Stimulated activated naive CD4-positive, alpha-beta T cell (primary cell): Measurements from ENCODE around the gene GRIK3.

Experiments
- DNase-seq, 6 experiments: peaks; one replicate each; lab custom pipeline; 2025; lab: John Stamatoyannopoulos, UW

GRIK3 gene

DNA sequence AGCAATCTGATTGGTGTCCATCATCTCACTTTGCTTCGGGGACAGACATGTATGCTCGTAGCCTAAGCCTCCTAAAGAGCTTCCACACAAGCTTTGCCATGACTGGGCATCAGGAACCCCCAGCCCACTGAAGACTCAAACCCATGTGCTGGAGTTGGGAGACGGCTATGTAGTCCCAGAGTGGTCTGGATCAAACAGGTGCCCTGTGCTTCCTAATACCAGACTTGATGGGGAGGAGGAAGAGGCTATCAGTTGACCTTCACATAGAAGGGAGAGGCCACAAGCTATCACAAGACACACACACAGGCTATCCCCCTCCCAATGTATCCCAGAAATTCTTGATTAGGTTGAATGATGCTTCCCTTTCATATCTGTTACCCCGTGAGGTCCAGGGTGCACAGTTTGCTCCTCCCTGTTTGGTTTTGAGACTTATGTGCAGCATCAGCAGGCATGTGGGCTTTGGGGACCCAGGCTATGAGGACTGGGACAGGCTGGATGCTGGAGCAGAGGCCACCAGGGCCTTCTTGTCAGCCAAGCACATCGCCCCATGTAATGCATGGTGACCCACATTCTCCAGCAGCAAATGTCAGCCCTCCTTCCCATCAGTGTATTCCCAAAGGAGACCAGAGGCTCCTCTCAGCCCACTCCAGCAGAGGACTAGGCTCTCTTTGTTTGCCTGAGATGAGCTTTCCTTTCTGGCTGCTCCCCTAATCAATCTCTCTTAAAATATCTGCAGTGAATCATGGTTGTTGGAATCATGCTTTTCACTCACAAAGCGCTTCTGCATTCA, 159.8 kb downstream of the GRIK3 start:
- no peak for DNase-seq

GRCh38 chr1:36872858-36873257, 161.5 kb downstream of the GRIK3 start:
- DNase-seq, result no peak

DNA sequence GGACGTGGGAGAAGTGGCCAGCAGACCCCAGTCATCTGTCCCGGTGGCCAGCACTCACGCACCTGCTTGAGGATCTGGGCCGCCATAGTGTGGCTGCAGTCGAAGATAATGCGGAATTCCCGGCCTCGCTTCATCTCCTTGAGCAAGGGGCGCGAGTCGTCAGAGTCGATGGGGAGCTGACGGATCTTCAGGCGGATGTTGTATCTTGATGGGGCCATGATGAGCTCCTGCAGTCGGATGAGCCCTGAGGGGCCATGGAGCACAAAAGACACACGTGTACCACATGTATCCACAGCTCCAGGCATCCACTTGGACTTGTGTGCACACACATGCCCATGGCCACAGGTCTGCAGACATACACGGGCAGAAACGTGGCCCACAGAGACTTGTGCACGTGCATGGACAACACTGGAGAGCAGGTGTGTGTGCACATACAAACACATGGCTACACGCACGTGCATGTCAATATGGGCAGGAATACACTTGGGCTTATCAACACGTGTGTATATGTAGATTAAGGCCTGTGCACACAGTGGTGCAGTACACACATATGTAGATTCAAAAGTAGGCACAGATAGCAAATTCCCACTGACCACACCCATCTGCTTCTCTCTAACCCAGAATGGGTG, 162.1 kb downstream of the GRIK3 start:
- DNase-seq, result no peak

DNA sequence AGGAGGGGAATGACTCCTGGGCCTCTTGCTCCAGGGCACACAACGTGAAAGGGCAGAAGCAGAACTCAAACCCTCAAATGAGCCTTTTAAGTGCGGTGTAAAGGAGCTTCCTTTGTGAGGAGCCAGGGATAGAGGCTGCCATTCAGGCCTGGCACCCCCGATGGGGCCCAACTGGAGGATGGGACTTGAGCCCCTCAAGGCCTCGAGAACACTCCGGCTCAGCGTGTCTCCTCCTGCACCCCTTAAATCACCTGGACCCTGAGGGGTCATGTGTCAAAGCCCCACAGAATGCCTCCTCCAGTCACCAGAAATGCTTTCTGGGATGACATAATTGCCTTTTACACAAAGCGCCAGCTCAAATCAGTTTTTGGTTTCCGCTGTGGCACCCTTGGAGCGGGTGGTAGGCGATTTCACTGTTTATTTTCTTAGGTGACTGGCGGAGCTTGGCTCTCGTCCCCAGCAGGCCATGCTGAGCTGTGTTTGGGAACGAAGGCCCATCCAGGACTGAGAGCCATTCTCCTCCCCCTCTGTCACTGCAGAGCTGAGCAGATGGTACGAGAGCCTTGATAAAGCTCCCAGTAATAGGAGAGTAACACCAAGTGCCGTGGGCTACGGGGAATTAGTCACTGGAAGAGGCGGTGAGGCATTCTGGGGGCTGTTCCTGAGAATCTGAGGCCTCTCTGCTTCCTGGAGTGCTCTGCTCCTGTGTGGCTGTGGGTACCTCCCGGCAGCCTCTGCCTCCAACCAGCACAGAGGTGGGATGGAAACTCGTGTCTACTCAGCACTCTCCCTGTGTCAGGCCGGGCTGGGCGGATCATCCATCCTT, 163.0 kb downstream of the GRIK3 start:
- no peak for DNase-seq

DNA sequence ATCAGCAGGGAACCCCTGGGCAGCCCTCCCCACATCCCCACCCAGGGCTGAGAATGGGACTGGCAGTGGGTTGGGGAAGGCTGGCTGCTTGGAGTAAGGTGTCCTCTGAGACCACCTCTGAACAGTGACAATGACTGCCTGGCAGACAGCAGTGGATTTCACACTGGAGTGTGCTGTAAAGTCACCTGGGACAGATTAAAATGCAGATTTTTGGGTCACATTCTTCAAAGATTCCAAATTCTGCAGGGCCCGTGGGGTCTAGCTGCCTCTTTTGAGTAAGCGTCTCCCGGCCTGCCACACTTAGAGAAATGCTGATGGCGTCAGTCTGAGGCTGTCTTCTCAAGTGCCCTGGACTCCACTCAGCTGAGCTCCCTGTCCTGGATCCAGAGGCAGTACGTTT, 164.5 kb downstream of the GRIK3 start:
- no peak for DNase-seq

DNA sequence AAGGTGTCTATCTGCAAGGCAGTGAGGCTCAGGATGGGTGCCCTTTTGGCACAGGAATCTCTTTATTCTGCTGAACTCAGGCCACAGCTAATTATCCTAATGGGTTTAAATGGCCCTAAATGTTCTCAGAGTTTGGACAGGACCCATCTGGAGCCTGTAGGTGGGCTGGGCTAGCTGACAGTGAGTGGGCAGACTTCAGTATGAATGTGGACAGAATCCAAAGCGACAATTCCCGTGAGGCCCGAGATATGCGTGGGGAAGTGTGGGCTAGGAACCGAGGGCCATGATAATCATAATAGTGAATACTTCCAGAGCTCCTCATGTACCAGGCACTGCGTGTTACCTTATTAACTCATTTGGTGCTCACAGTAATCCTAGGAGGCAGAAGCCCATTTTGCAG, 165.3 kb downstream of the GRIK3 start:
- no peak for DNase-seq

DNA sequence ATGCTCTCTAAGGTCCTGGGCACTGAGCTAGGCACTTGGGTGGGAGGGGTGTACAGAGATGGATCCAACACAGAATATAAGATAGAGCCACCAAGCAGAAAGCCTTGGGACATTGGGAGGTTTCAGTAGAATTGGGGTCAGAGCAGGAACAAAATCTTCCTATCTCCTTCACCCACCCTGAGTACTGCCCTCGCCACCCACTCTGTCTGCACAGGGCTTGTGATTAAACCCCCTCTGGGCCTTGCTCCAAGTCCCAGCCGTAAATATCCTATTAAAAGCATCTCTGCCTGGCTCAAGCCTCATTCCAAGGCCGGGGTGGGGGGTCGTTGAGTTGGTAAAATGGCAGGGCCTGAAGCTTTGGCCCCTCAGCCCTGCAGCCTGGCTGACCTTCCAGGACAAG, 166.7 kb downstream of the GRIK3 start:
- DNase-seq, result no peak

- DNase-seq, result no peak
Measured at GRCh38 chr1:36866169-36866814, 168.0 kb downstream of the GRIK3 start.

- DNase-seq, result no peak
Measured at GRCh38 chr1:36865602-36865900, 168.8 kb downstream of the GRIK3 start.

- no peak for DNase-seq
Measured at GRCh38 chr1:36864823-36865601, 169.3 kb downstream of the GRIK3 start.

- DNase-seq, result no peak
Measured at GRCh38 chr1:36864182-36864822, 170.0 kb downstream of the GRIK3 start.

GRCh38 chr1:36863500-36863899, 170.8 kb downstream of the GRIK3 start:
- DNase-seq, result no peak

DNA sequence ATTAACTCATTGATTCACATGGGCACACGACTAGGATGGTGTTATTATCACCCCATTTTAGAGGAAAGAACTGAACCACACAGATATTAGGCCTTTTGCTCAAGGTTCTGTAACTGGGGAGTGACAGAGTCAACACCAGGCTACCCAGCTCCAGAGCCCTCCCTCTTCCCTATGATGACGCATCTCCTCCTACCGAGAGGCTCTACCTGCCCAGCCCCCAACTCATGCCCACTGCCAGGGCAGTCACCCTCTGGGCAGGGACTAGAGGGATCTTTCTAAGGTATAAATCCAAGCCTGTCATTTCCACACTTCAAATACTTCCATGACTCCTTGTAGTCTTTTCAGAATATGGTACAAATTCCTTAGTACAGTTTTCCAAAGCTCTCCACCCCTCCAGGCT, 171.3 kb downstream of the GRIK3 start:
- DNase-seq, result no peak

- DNase-seq, result no peak
Measured at GRCh38 chr1:36861375-36861774, 172.9 kb downstream of the GRIK3 start.

DNA sequence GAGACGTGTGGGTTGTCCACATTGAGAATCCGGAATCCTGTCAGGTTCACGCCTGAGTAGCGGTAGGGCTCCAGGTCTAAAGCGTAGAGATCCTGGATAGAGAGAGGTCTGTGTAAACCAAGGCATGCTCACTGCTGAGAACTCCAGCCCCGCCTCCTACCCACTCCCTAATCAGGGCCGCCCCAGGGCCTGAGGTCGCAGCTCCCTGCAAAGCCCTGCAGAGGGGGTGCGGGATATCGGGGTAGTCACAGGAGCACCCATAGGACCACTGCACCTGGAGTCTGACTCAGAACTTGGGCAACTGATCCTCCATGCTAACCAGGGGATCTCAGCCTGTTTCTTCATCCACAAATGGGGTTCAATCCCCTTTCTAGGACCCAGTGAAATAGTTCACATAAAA, 174.4 kb downstream of the GRIK3 start:
- no peak for DNase-seq

DNA sequence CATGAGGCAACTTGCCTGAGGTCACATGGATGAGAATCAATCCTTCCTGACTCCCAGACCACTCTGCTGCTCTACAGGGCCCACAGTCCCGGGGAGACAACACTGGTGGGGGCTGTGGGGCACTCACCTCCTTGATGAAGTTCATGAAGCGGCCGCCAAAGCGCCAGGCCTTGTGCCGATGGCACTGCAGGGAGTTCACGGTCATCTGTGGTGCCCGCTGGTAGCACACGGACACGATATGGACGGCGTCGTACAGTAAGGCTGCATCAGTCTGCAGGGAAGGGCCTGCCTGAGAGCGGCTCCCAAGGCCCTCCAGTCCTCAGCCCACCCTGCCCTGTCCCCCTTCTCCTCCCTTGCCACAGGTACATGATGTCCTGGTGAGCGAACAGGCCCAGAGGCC, 175.3 kb downstream of the GRIK3 start:
- no peak for DNase-seq

- no peak for DNase-seq
Measured at GRCh38 chr1:36858553-36858952, 175.8 kb downstream of the GRIK3 start.

GRCh38 chr1:36857754-36858153, 176.6 kb downstream of the GRIK3 start:
- no peak for DNase-seq

GRCh38 chr1:36855699-36856494, 178.4 kb downstream of the GRIK3 start:
- DNase-seq, result no peak

- DNase-seq, result no peak
Measured at GRCh38 chr1:36853638-36854037, 180.7 kb downstream of the GRIK3 start.
